AG04449 (cell line): Measurements from ENCODE around the gene COG5.

Experiments used
- CTCF ChIA-PET: fragments of 350-600 bp; formaldehyde crosslinking; extraction: SDS; loops from one replicate; lab custom pipeline; 2021; ENCODE audit warnings: antibody characterized with exemption; lab: Yijun Ruan, JAX
- POLR2A ChIA-PET: fragments of 400-600, 350-600 bp; formaldehyde crosslinking; extraction: SDS; loops from one replicate; lab custom pipeline; 2020; ENCODE audit warnings: antibody characterized with exemption, inconsistent platforms; lab: Yijun Ruan, JAX
- DNase-seq: peaks from one replicate; pipeline ENCODE4 v3.0.0-alpha.2; 2010; ENCODE audit warnings: low read depth, low spot score
- H3K4me3 ChIP-seq: 2 replicates; pipeline ENCODE4 v1.5.1; 2011; ENCODE audit warnings: low read depth, mild to moderate bottlenecking, control low read depth, low read length
- CTCF ChIP-seq: IDR thresholded peaks from one replicate; pipeline ENCODE4 v1.5.1; 2011; ENCODE audit warnings: mild to moderate bottlenecking, moderate library complexity, low read length, control low read depth, inconsistent platforms; ENCODE audit not compliant: insufficient read depth; ENCODE audit errors: missing control alignments

The COG5 gene

GRCh38 chr7:107196834-107197610, 366.7 kb downstream of the COG5 start:
- no peak overlapping the region for H3K4me3 ChIP-seq
- TF ChIP-seq CTCF: no peak
- ChIA-PET CTCF (interaction anchor here (0.5 to 0.6 kb wide), 2 partner anchors 304 to 308 kb away, joined by 3 read pairs; no protein-coding TSS in a partner anchor), POLR2A (no interaction called here)
- no peak for DNase-seq

GRCh38 chr7:107194052-107194451, 369.7 kb downstream of the COG5 start:
- DNase-seq: no peak
- no peak for TF ChIP-seq CTCF
- POLR2A ChIA-PET: interaction anchor here (0.6 kb wide), 1 partner anchor 136 kb away, joined by 4 read pairs; no protein-coding TSS in a partner anchor
- CTCF ChIA-PET: interaction anchor here (0.9 to 2.3 kb wide), 14 partner anchors 8 to 681 kb away, joined by 3 to 8 read pairs (median 4); no protein-coding TSS in a partner anchor
- H3K4me3 ChIP-seq: no peak overlapping the region

GRCh38 chr7:107190090-107190489, 373.6 kb downstream of the COG5 start:
- H3K4me3 ChIP-seq: no peak overlapping the region
- TF ChIP-seq CTCF: no peak
- no peak for DNase-seq
- ChIA-PET POLR2A (no interaction called here), CTCF (interaction anchor here (0.7 to 1.5 kb wide), 5 partner anchors 9 to 553 kb away, joined by 3 to 6 read pairs (median 3); no protein-coding TSS in a partner anchor)

- H3K4me3 ChIP-seq: no peak overlapping the region
- no peak for DNase-seq
- ChIA-PET POLR2A (no interaction called here), CTCF (interaction anchor here (1.7 kb wide), 1 partner anchor 537 kb away, joined by 3 read pairs; no protein-coding TSS in a partner anchor)
- no peak for TF ChIP-seq CTCF
These were observed 375.9 kb downstream of the COG5 start for GRCh38 chr7:107187774-107188173.

GRCh38 chr7:107186240-107186639, 377.5 kb downstream of the COG5 start:
- ChIA-PET POLR2A (no interaction called here), CTCF (interaction anchor here (0.8 to 1.1 kb wide), 2 partner anchors 24 to 557 kb away, joined by 3 read pairs; no protein-coding TSS in a partner anchor)
- TF ChIP-seq CTCF: no peak
- H3K4me3 ChIP-seq: no peak overlapping the region
- DNase-seq: no peak

- no peak for TF ChIP-seq CTCF
- ChIA-PET CTCF (interaction anchor here (0.8 to 1.1 kb wide), 2 partner anchors 24 to 557 kb away, joined by 3 read pairs; no protein-coding TSS in a partner anchor), POLR2A (no interaction called here)
- DNase-seq: no peak
- no peak overlapping the region for H3K4me3 ChIP-seq
These were observed 378.0 kb downstream of the COG5 start for GRCh38 chr7:107185716-107186115.
